Measurements from ENCODE around the gene RNF220.

DNA sequence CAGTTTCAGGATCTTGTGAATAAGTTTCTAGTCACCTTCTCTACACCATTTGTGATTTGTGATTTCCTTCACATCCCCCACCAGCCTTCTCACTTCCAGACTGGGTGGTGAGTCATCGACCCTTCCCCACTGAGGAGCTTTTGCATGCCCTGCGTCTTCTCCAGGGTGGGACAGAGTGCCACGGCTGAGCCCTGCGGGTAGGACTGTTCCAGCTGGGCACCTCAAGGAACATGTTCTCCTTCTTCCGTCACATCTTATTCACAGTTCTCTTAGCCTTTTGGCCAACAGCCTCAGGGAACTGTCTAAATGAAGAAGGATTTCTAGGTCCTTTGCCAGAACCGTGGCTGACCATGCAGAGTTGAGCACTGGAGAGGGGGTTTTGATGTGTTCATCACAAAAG, 152.7 kb downstream of the RNF220 start:
- TF ChIP-seq, protein P1, sequence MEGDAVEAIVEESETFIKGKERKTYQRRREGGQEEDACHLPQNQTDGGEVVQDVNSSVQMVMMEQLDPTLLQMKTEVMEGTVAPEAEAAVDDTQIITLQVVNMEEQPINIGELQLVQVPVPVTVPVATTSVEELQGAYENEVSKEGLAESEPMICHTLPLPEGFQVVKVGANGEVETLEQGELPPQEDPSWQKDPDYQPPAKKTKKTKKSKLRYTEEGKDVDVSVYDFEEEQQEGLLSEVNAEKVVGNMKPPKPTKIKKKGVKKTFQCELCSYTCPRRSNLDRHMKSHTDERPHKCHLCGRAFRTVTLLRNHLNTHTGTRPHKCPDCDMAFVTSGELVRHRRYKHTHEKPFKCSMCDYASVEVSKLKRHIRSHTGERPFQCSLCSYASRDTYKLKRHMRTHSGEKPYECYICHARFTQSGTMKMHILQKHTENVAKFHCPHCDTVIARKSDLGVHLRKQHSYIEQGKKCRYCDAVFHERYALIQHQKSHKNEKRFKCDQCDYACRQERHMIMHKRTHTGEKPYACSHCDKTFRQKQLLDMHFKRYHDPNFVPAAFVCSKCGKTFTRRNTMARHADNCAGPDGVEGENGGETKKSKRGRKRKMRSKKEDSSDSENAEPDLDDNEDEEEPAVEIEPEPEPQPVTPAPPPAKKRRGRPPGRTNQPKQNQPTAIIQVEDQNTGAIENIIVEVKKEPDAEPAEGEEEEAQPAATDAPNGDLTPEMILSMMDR (IDR thresholded peaks at IDR 0.05) = no peak
- TF ChIP-seq POLR2A (IDR thresholded peaks at IDR 0.05) = no peak

Data from body of pancreas (tissue), 4 donors.